ENCODE measurements around the gene POLA2.

Gene POLA2

GRCh38 chr11:65340226-65340625, 78.5 kb downstream of the POLA2 start:
- no peak for DNase-seq

GRCh38 chr11:65341856-65342255, 80.1 kb downstream of the POLA2 start:
- no peak for DNase-seq
